ENCODE data around the gene BUB1B.

DNA sequence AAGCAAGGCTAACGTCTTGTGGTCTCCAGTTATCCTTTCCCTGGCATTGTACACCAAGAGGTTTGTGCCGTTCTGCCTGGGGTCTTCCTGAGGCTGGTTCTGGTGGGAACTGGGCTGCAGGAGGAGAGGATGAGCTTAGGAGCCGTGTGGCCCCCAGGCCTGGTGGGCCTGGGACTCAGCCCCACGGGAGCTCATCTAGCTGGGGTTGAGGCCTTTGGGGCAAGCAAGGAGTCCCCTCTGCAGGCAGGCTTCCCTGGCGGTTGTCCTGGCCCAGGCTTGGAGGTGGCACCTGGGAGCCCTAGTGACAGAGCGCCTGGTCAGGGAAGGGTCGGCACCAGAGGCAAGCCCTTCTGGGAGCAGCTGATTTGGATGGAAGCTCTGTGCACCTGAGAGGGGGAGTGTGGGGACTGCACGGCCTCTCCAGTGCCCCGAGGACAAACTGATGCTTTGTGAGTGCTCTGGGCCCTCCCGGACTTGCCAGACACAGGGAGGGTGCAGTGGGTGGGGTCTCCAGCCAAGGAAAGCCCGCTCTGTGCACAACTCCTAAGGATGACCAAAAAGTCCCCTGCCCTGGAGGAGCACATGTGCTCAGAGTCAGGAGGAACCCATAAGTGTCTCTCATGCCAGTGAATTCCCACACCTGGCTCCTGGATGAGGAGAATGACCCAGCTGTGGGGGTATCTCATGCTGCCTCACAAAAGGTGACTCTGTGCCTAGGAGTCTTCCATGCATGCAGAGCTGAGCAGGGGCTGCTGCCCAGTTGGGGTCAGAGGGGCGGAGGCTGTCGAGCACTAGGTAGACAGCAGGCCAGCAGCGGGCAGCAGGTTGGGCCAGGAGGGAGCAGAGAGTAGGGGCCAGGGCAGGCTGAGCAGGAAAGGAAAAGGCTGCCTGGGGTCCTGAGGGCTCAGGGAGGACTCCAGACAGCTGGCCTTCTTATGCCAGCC, 80.7 kb downstream of the BUB1B start:
- TF ChIP-seq, protein P1, sequence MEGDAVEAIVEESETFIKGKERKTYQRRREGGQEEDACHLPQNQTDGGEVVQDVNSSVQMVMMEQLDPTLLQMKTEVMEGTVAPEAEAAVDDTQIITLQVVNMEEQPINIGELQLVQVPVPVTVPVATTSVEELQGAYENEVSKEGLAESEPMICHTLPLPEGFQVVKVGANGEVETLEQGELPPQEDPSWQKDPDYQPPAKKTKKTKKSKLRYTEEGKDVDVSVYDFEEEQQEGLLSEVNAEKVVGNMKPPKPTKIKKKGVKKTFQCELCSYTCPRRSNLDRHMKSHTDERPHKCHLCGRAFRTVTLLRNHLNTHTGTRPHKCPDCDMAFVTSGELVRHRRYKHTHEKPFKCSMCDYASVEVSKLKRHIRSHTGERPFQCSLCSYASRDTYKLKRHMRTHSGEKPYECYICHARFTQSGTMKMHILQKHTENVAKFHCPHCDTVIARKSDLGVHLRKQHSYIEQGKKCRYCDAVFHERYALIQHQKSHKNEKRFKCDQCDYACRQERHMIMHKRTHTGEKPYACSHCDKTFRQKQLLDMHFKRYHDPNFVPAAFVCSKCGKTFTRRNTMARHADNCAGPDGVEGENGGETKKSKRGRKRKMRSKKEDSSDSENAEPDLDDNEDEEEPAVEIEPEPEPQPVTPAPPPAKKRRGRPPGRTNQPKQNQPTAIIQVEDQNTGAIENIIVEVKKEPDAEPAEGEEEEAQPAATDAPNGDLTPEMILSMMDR (IDR thresholded peaks at IDR 0.05) = no peak
- no peak for TF ChIP-seq SIN3A (IDR thresholded peaks at IDR 0.05; ENCODE audit: borderline replicate concordance, insufficient read depth, low read depth, low read length)
- no peak for TF ChIP-seq POLR2AphosphoS5 (IDR thresholded peaks at IDR 0.05; ENCODE audit: low read depth, low read length)

All from Panc1 (cell line).